MCF 10A (cell line): Measurements from ENCODE around the gene PFKFB4. TPM values are rescaled to one million over a fixed set of nuclear protein-coding genes. Genes with fewer than 3 reads are reported as not detected.

Source experiments
- BruUV-seq: library from RNA; stranded (reverse); fragments of 400-500 nt; replicated peaks from 2 replicates; lab custom pipeline; 2021; lab: Mats Ljungman, UMichigan
- CTCF ChIA-PET: fragments of 300-600 bp; sonication (Branson Sonifier 250); formaldehyde crosslinking; extraction: SDS; loops from one replicate; lab custom pipeline; 2021; ENCODE audit warnings: antibody characterized with exemption, inconsistent platforms; lab: Yijun Ruan, JAX
- POLR2A ChIA-PET: fragments of 300-600, 350-650 bp; sonication (Branson Sonifier 250); formaldehyde crosslinking; extraction: SDS; loops from one replicate; lab custom pipeline; 2020; ENCODE audit warnings: antibody characterized with exemption, inconsistent platforms; lab: Yijun Ruan, JAX
- DNase-seq: peaks from one replicate; pipeline ENCODE4 v3.0.0-alpha.2; 2018; ENCODE audit not compliant: unreplicated experiment
- H3K27ac Mint-ChIP-seq: one replicate; pipeline ENCODE4 v1.8.0; 2022; ENCODE audit warnings: mild to moderate bottlenecking, low read depth, mixed read lengths; ENCODE audit not compliant: unreplicated experiment
- H3K27me3 Mint-ChIP-seq: one replicate; pipeline ENCODE4 v1.8.0; 2022; ENCODE audit warnings: mixed read lengths; ENCODE audit not compliant: insufficient read depth, unreplicated experiment
- H3K36me3 Mint-ChIP-seq: one replicate; pipeline ENCODE4 v1.8.0; 2022; ENCODE audit warnings: mild to moderate bottlenecking, moderate library complexity, mixed read lengths; ENCODE audit not compliant: insufficient read depth, unreplicated experiment
- H3K4me1 Mint-ChIP-seq: one replicate; pipeline ENCODE4 v1.8.0; 2022; ENCODE audit warnings: mixed read lengths; ENCODE audit not compliant: insufficient read depth, unreplicated experiment
- H3K4me3 Mint-ChIP-seq: one replicate; pipeline ENCODE4 v1.8.0; 2022; ENCODE audit warnings: mild to moderate bottlenecking, moderate library complexity, mixed read lengths; ENCODE audit not compliant: unreplicated experiment
- H3K9me3 Mint-ChIP-seq: one replicate; pipeline ENCODE4 v1.8.0; 2022; ENCODE audit warnings: mixed read lengths; ENCODE audit not compliant: unreplicated experiment
- intact Hi-C: fragments of 100-400 bp; cut with micrococcal nuclease; formaldehyde crosslinking; loops from 2 replicates; pipeline ENCODE4 v1.14.1; 2022
- total RNA-seq: library from RNA; stranded (reverse); gene quantifications from 2 replicates; pipeline ENCODE4 v1.2.3, GENCODE V29; 2022
- TF ChIP-seq, protein P1 (sequence below): fragments of 200-600 bp; IDR thresholded peaks from one replicate; pipeline ENCODE4 v1.8.0; 2022; ENCODE audit warnings: antibody characterized with exemption, mild to moderate bottlenecking; ENCODE audit not compliant: unreplicated experiment

Gene PFKFB4
- total RNA-seq, 1 experiment from 2014 or later = 4.6 TPM

DNA sequence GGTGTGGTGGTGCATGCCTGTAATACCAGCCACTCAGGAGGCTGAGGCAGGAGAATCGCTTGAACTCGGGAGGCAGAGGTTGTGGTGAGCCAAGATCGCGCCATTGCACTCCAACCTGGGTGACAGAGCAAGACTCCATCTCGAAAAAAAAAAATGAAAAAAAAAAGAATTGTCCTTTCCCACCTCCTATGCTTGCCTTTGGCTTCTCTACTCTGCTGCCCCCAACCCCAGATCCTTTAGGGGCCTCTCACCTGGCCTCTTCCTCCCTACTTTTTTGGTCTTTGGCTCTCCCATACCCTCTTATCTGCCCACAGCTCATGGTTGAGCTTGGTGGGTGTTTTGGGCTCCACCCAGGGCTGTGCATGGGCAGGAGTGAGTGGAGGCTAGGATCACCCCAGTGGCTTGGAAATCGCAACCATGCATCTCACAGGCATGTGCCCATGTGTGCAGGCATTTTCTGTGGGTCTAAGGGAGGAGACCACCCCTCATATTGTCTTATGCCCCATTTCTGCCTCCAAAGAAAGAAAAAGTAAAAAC, 50.6 kb downstream of the PFKFB4 start:
- Mint-ChIP-seq H3K27ac (no peak overlapping the region), H3K4me1 (peaks cover 22% of the 10 kb centered on the region), H3K9me3 (no peaks in the 10 kb centered on the region), H3K4me3 (no peak overlapping the region), H3K27me3 (no peaks in the 10 kb centered on the region), H3K36me3 (peaks cover 2% of the 10 kb centered on the region)
- intact Hi-C loops = no loop called here
- no peak for DNase-seq
- ChIA-PET POLR2A (interaction anchor here (0.6 to 2.9 kb wide), 4 partner anchors 8 to 50 kb away, joined by 3 to 14 read pairs (median 4); partner anchors contain the start of gene PFKFB4), CTCF (interaction anchor here (0.6 to 1.4 kb wide), 4 partner anchors 39 to 70 kb away, joined by 3 to 4 read pairs (median 3); partner anchors contain the start of genes CCDC51 and TMA7)
- BruUV-seq = no TSS peak
- TF ChIP-seq, protein P1, sequence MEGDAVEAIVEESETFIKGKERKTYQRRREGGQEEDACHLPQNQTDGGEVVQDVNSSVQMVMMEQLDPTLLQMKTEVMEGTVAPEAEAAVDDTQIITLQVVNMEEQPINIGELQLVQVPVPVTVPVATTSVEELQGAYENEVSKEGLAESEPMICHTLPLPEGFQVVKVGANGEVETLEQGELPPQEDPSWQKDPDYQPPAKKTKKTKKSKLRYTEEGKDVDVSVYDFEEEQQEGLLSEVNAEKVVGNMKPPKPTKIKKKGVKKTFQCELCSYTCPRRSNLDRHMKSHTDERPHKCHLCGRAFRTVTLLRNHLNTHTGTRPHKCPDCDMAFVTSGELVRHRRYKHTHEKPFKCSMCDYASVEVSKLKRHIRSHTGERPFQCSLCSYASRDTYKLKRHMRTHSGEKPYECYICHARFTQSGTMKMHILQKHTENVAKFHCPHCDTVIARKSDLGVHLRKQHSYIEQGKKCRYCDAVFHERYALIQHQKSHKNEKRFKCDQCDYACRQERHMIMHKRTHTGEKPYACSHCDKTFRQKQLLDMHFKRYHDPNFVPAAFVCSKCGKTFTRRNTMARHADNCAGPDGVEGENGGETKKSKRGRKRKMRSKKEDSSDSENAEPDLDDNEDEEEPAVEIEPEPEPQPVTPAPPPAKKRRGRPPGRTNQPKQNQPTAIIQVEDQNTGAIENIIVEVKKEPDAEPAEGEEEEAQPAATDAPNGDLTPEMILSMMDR = no peak

DNA sequence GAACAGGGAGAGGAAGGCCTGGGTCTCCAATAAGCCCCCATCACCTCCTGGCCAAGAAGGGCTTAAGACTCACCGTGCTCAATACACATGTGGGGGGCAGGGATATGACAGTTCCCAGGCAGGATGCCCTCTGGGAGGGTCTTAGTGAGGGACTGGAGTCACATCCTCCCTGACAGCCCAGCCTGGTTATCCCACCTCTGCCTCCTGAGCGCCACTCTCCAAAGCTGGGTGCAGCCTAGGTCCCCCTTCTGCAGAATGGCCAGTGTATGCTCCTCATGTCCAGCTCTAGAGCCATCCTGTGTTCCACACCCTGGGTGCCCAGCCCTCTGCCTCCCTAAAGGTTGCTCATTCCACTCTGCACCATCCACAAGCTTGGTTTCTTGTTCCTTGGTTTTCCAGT, 51.5 kb downstream of the PFKFB4 start:
- ChIA-PET POLR2A (interaction anchor here (0.6 to 2.9 kb wide), 5 partner anchors 14 to 95 kb away, joined by 3 to 11 read pairs (median 4); partner anchors contain the start of genes CCDC51, PFKFB4 and TMA7), CTCF (interaction anchor here (0.7 to 1.3 kb wide), 3 partner anchors 44 to 105 kb away, joined by 3 to 6 read pairs (median 3); partner anchors contain the start of genes CCDC51 and TMA7)
- TF ChIP-seq, protein P1 = no peak
- H3K9me3 Mint-ChIP-seq = no peaks in the 10 kb centered on the region
- H3K4me1 Mint-ChIP-seq = peaks cover 31% of the 10 kb centered on the region
- no peak overlapping the region for H3K27ac Mint-ChIP-seq
- no peaks in the 10 kb centered on the region for H3K27me3 Mint-ChIP-seq
- BruUV-seq = no TSS peak
- H3K36me3 Mint-ChIP-seq = peaks cover 5% of the 10 kb centered on the region
- H3K4me3 Mint-ChIP-seq = peak overlapping the region; percentile 70
- intact Hi-C loops = no loop called here
- no peak for DNase-seq

DNA sequence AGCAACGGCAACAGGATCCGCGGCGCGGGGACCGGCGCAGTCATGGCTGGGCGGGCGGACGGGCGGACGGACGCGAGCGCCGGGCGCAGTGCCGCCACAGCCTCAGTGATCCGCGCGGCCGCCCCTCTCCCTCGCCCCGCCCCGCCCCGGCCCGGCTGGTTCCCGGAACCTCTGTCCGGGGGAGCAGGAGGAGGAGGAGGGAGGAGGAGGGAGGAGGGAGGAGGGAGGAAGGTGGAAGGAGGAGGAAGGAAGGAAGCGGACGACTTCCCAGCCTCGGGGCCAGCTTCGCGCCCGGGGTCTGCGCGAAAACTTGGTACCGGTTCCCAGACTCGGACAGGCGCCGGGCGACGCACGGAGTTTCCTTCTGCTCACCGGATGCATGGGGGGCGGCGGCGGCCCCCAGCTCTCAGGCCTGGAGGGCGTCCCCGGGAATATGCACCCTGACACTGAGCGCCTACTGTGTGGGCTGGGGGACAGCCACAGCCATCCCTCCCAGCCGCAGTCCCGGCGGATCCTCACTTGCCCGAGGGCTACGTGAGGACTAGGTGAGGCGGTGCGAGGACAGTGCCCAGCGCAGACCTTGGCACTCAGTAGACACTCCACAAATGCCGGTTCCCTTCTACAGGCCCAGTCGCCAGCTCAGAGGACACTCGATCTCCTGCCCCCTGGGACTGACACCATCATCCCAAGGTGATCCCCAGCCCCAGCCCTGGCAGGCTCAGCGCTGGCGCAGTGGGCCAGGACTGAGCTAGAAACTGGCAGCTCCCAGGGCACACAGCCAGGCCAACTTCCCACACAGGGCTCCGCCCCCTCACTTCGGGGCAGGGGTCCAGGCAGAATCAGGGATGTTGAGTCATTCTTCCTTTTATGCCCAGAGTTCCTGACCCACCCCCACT, 52.3 kb downstream of the PFKFB4 start, which contains the start of gene SHISA5:
Gene SHISA5, minus strand, starts transcription at position 124 of the 896 bp plus-strand sequence. Its CDS starts 80 bp downstream, at position 44.
- peak; percentile 69 for DNase-seq
- intact Hi-C loops = loop anchor here (1.0 kb wide), 1 partner anchor 32 kb away; no protein-coding TSS in a partner anchor
- ChIA-PET CTCF (interaction anchor here (0.6 to 1.3 kb wide), 4 partner anchors 32 to 104 kb away, joined by 3 to 6 read pairs (median 4); no protein-coding TSS in a partner anchor), POLR2A (interaction anchor here (0.6 to 2.9 kb wide), 8 partner anchors 14 to 236 kb away, joined by 3 to 11 read pairs (median 4); partner anchors contain the start of genes CCDC51 and TMA7)
- no peaks in the 10 kb centered on the region for H3K27me3 Mint-ChIP-seq
- H3K4me3 Mint-ChIP-seq = peak within 1 kb of the TSS; percentile 70
- TF ChIP-seq, protein P1 = no peak
- H3K4me1 Mint-ChIP-seq = peaks cover 32% of the 10 kb centered on the region
- H3K27ac Mint-ChIP-seq = peak within 1 kb of the TSS; percentile 25
- BruUV-seq = no TSS peak
- H3K36me3 Mint-ChIP-seq = peaks cover 10% of the 10 kb centered on the region
- H3K9me3 Mint-ChIP-seq = no peaks in the 10 kb centered on the region
